ENCODE results near the gene CKAP4. TPM values are rescaled to one million over a fixed set of nuclear protein-coding genes. Genes with fewer than 3 reads are reported as not detected.

Gene CKAP4
- total and polyA plus RNA-seq, 2 donors (not counting 3 experiments of a cell fraction or from before 2014, with no cell fraction given): 117 to 223 TPM

DNA sequence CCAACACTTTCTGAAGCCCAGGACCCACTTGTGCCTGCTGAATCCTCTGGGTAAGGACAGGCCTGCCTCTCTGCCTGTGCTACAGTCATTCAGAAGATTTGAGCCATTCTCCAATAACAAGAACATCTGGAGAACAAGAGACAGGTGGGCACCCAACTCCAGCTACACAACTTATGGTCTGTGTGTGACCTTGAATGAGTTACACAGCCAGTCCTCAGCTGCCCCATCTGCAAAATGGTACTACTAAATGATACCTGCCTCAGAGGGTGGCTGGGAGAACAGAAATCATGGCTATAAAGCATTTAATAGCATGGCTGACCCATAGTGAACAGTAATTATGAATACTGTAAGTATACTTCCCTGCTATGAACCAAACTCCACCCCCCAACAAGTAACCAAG lies 4.2 kb downstream of the CKAP4 start:
- H3K9ac ChIP-seq (replicated peaks; ENCODE audit: extremely low read depth, insufficient read depth, low read length): no peak overlapping the region
- H3K36me3 ChIP-seq (ENCODE audit: control insufficient read depth in 2 of 2, extremely low read depth in 1 of 2, insufficient read depth in 2 of 2, low read length in 2 of 2): peaks cover 13 to 15% of the 10 kb centered on the region in 2 experiments
- TF ChIP-seq POLR2A (IDR thresholded peaks at IDR 0.05; ENCODE audit: low read depth, low read length): no peak
- TF ChIP-seq, protein P1, sequence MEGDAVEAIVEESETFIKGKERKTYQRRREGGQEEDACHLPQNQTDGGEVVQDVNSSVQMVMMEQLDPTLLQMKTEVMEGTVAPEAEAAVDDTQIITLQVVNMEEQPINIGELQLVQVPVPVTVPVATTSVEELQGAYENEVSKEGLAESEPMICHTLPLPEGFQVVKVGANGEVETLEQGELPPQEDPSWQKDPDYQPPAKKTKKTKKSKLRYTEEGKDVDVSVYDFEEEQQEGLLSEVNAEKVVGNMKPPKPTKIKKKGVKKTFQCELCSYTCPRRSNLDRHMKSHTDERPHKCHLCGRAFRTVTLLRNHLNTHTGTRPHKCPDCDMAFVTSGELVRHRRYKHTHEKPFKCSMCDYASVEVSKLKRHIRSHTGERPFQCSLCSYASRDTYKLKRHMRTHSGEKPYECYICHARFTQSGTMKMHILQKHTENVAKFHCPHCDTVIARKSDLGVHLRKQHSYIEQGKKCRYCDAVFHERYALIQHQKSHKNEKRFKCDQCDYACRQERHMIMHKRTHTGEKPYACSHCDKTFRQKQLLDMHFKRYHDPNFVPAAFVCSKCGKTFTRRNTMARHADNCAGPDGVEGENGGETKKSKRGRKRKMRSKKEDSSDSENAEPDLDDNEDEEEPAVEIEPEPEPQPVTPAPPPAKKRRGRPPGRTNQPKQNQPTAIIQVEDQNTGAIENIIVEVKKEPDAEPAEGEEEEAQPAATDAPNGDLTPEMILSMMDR (IDR thresholded peaks at IDR 0.05; ENCODE audit: extremely low read depth in 1 of 2, insufficient read depth in 1 of 2, low read depth in 1 of 2, low read length in 2 of 2): no peak
- TF ChIP-seq MYC (IDR thresholded peaks at IDR 0.05; ENCODE audit: low read depth, low read length): no peak
- TF ChIP-seq JUN (IDR thresholded peaks at IDR 0.05; ENCODE audit: borderline replicate concordance, insufficient read depth, insufficient read length, low read depth): no peak
- no peak for TF ChIP-seq GATA2 (IDR thresholded peaks at IDR 0.05; ENCODE audit: insufficient read depth, insufficient read length, low read depth, low read length)
- TF ChIP-seq, protein P2, sequence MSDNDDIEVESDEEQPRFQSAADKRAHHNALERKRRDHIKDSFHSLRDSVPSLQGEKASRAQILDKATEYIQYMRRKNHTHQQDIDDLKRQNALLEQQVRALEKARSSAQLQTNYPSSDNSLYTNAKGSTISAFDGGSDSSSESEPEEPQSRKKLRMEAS (IDR thresholded peaks at IDR 0.05; ENCODE audit: insufficient read depth, insufficient read length): no peak
- TF ChIP-seq FOS (IDR thresholded peaks at IDR 0.05; ENCODE audit: borderline replicate concordance, insufficient read depth, low read length): no peak
- no peak for TF ChIP-seq EZH2 (IDR thresholded peaks at IDR 0.05; ENCODE audit: borderline replicate concordance, low read depth, low read length, severe bottlenecking)
- TF ChIP-seq POLR2AphosphoS5 (IDR thresholded peaks at IDR 0.05; ENCODE audit: insufficient read depth, low read depth, low read length): no peak
- peaks cover 3% of the 10 kb centered on the region for H4K20me1 ChIP-seq (replicated peaks; ENCODE audit: control insufficient read depth, extremely low read depth, insufficient read depth, low read length)
- no peak overlapping the region for H2AFZ ChIP-seq (ENCODE audit: low read depth, low read length)
- no peaks in the 10 kb centered on the region for H3K9me1 ChIP-seq (replicated peaks; ENCODE audit: control insufficient read depth, extremely low read depth, insufficient read depth, low read length)
- H3K4me2 ChIP-seq (ENCODE audit: insufficient read depth, low read length): no peak overlapping the region
- peaks cover 18% of the 10 kb centered on the region for H3K4me1 ChIP-seq (ENCODE audit: control insufficient read depth, extremely low read depth, insufficient read depth, low read length)
- H3K27me3 ChIP-seq (ENCODE audit: control insufficient read depth in 2 of 2, insufficient read depth in 2 of 2, low read length in 2 of 2): no peaks in the 10 kb centered on the region
- no peak for FAIRE-seq
- H3K4me3 ChIP-seq (replicated peaks in 1 of 3; ENCODE audit: insufficient read depth in 1 of 3, low read depth in 1 of 3, low read length in 3 of 3): no peak overlapping the region
- no peaks in the 10 kb centered on the region for H3K9me3 ChIP-seq (replicated peaks; ENCODE audit: control insufficient read depth, insufficient read depth, low read length)
- no TSS peak for BruUV-seq (replicated peaks)
- intact Hi-C loops (cut with micrococcal nuclease): no loop called here
- no peak overlapping the region for H3K27ac ChIP-seq (ENCODE audit: insufficient read depth, low read depth, low read length)
- DNase-seq (ENCODE audit: low read depth, low spot score): no peak
- dilution Hi-C loops (cut with MboI; ENCODE audit: extremely low pct_ligation_motif_present, low sequenced_read_pairs): no loop called here
- POLR2A ChIA-PET: no interaction called here
- CTCF ChIA-PET: interaction anchor here (1.1 to 1.8 kb wide), 2 partner anchors 16 to 39 kb away, joined by 3 to 7 read pairs; no protein-coding TSS in a partner anchor
- peaks cover 65% of the 10 kb centered on the region for H3K79me2 ChIP-seq (ENCODE audit: control insufficient read depth, insufficient read depth, low read length)

Data from endothelial cell of umbilical vein (primary cell).